GM18868 (cell line): ENCODE measurements around the gene FILIP1L.
A peak's percentile ranks its signal among the peaks of the same experiment; 100 is the strongest.

Experiments used
- ATAC-seq: cut with Tn5 transposase; IDR thresholded peaks from one replicate; pipeline ENCODE4 v1.9.1; 2021; ENCODE audit warnings: mild to moderate bottlenecking, moderate library complexity; ENCODE audit not compliant: unreplicated experiment

Gene FILIP1L

GRCh38 chr3:99873269-99874102 lies 240.8 kb downstream of the FILIP1L start:
- ATAC-seq = no peak

GRCh38 chr3:99872923-99873254 lies 241.4 kb downstream of the FILIP1L start:
- peak; percentile 64 for ATAC-seq

- ATAC-seq = no peak
These were observed 242.9 kb downstream of the FILIP1L start for GRCh38 chr3:99871231-99872045.

GRCh38 chr3:99870712-99871111 lies 243.6 kb downstream of the FILIP1L start:
- ATAC-seq = no peak

GRCh38 chr3:99869621-99870020 lies 244.7 kb downstream of the FILIP1L start:
- no peak for ATAC-seq

- ATAC-seq = peak; percentile 2
These were observed 246.0 kb downstream of the FILIP1L start for GRCh38 chr3:99868311-99868646.

- ATAC-seq = peak; percentile 34
These were observed 246.5 kb downstream of the FILIP1L start for GRCh38 chr3:99867594-99868310.

GRCh38 chr3:99866261-99866761 lies 248.0 kb downstream of the FILIP1L start:
- no peak for ATAC-seq

GRCh38 chr3:99865321-99865720 lies 249.0 kb downstream of the FILIP1L start:
- ATAC-seq = no peak

- ATAC-seq = no peak
These were observed 250.0 kb downstream of the FILIP1L start for GRCh38 chr3:99864289-99864688.

- ATAC-seq = peak; percentile 58
These were observed 250.7 kb downstream of the FILIP1L start for GRCh38 chr3:99863588-99863987.

- ATAC-seq = no peak
These were observed 251.3 kb downstream of the FILIP1L start for GRCh38 chr3:99863002-99863401.

- ATAC-seq = no peak
These were observed 252.1 kb downstream of the FILIP1L start for GRCh38 chr3:99862208-99862607.

GRCh38 chr3:99861216-99861615 lies 253.1 kb downstream of the FILIP1L start:
- ATAC-seq = no peak

- ATAC-seq = no peak
These were observed 254.5 kb downstream of the FILIP1L start for GRCh38 chr3:99859825-99860224.

GRCh38 chr3:99858469-99858868 lies 255.8 kb downstream of the FILIP1L start:
- ATAC-seq = no peak

GRCh38 chr3:99857278-99857677 lies 257.0 kb downstream of the FILIP1L start:
- no peak for ATAC-seq

- no peak for ATAC-seq
These were observed 257.7 kb downstream of the FILIP1L start for GRCh38 chr3:99856437-99857220.

GRCh38 chr3:99855900-99856299 lies 258.4 kb downstream of the FILIP1L start:
- no peak for ATAC-seq

- ATAC-seq = no peak
These were observed 259.5 kb downstream of the FILIP1L start for GRCh38 chr3:99854756-99855298.
